Suprapubic skin (tissue), 4 donors: Measurements from ENCODE around the gene MGP. TPM values are rescaled to one million over a fixed set of nuclear protein-coding genes. Genes with fewer than 3 reads are reported as not detected.

ENCODE experiments used
- DNase-seq, 2 donors: peaks; one replicate each; pipeline ENCODE4 v3.0.0-alpha.2; 2019; ENCODE audit warnings: low spot score in 2 of 2
- H3K27ac ChIP-seq: fragments of 200-600 bp; sonication (generic); one replicate; pipeline ENCODE4 v1.5.1; 2019
- H3K27me3 ChIP-seq: fragments of 200-600 bp; sonication (generic); one replicate; pipeline ENCODE4 v1.5.1; 2019
- H3K36me3 ChIP-seq: fragments of 200-600 bp; sonication (generic); one replicate; pipeline ENCODE4 v1.5.1; 2019
- H3K4me1 ChIP-seq: fragments of 200-600 bp; sonication (generic); one replicate; pipeline ENCODE4 v1.5.1; 2019
- H3K4me3 ChIP-seq: fragments of 200-600 bp; sonication (generic); one replicate; pipeline ENCODE4 v1.5.1; 2019; ENCODE audit warnings: mild to moderate bottlenecking
- H3K9me3 ChIP-seq: fragments of 200-600 bp; sonication (generic); one replicate; pipeline ENCODE4 v1.5.1; 2019
- EP300 ChIP-seq: sonication (generic); formaldehyde crosslinking; IDR thresholded peaks from one replicate; pipeline ENCODE4 v1.6.1; 2017; ENCODE audit warnings: antibody characterized with exemption
- POLR2A ChIP-seq, 2 donors: fragments of 450-650 bp; IDR thresholded peaks; one replicate each; pipeline ENCODE4 v1.6.1; 2017; ENCODE audit warnings: antibody characterized with exemption in 2 of 2, mild to moderate bottlenecking in 2 of 2, moderate library complexity in 2 of 2
- POLR2AphosphoS5 ChIP-seq, 3 donors: sonication (generic); formaldehyde crosslinking; IDR thresholded peaks; one replicate each; pipeline ENCODE4 v1.6.1; 2017; ENCODE audit warnings: antibody characterized with exemption in 3 of 3
- WGBS: methylation state at CpG from one replicate; pipeline ENCODE4 v1.1.5; 2018; 5-methylcytosine and 5-hydroxymethylcytosine counted together
- total RNA-seq, 4 donors: library from RNA; depleted of rRNA; stranded (reverse); fragments of >200 nt; gene quantifications; one replicate each; pipeline ENCODE4 v1.1.0, GENCODE V29; 2016
- TF ChIP-seq, protein P1 (sequence below), 2 donors: fragments of 200-600 bp in 1 of 2; fragments of 450-650 bp in 1 of 2; sonication (generic) in 1 of 2; IDR thresholded peaks; one replicate each; pipeline ENCODE4 v1.5.1; 2016 to 2019; ENCODE audit warnings: antibody characterized with exemption in 2 of 2, mild to moderate bottlenecking in 1 of 2, moderate library complexity in 1 of 2

Gene MGP
- total RNA-seq, 4 donors from 2014 or later: 43.5 to 135 (median 58.3) TPM

DNA sequence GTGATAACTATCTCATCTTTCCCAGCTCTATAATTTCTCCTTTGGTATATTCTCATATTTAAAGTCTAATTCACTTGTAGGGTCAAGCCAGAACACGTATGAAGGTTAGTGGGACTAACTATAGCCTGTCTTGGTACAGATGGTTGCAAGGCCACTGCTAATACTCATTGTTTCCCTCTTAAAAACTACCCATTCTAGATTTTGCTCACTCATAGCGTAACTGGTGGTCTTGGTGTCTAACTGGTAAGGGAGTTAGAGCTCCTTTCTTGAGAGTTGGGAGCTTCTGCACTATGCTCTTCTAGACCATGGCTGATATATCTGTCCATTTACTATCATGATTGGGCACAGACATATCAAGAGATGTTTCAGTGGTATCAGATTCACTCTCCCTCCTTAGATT lies 8.8 kb downstream of the MGP start:
- no peaks in the 10 kb centered on the region for H3K27me3 ChIP-seq
- DNase-seq: no peak
- H3K36me3 ChIP-seq: no peaks in the 10 kb centered on the region
- H3K27ac ChIP-seq: no peak overlapping the region
- H3K4me3 ChIP-seq: no peak overlapping the region
- WGBS: 64% methylated on average over 2 of the region's 2 CpGs
- no peaks in the 10 kb centered on the region for H3K9me3 ChIP-seq
- no peaks in the 10 kb centered on the region for H3K4me1 ChIP-seq
- TF ChIP-seq POLR2A (IDR thresholded peaks at IDR 0.05): no peak
- TF ChIP-seq, protein P1, sequence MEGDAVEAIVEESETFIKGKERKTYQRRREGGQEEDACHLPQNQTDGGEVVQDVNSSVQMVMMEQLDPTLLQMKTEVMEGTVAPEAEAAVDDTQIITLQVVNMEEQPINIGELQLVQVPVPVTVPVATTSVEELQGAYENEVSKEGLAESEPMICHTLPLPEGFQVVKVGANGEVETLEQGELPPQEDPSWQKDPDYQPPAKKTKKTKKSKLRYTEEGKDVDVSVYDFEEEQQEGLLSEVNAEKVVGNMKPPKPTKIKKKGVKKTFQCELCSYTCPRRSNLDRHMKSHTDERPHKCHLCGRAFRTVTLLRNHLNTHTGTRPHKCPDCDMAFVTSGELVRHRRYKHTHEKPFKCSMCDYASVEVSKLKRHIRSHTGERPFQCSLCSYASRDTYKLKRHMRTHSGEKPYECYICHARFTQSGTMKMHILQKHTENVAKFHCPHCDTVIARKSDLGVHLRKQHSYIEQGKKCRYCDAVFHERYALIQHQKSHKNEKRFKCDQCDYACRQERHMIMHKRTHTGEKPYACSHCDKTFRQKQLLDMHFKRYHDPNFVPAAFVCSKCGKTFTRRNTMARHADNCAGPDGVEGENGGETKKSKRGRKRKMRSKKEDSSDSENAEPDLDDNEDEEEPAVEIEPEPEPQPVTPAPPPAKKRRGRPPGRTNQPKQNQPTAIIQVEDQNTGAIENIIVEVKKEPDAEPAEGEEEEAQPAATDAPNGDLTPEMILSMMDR (IDR thresholded peaks at IDR 0.05): no peak
- no peak for TF ChIP-seq EP300
- no peak for TF ChIP-seq POLR2AphosphoS5 (IDR thresholded peaks at IDR 0.05)

DNA sequence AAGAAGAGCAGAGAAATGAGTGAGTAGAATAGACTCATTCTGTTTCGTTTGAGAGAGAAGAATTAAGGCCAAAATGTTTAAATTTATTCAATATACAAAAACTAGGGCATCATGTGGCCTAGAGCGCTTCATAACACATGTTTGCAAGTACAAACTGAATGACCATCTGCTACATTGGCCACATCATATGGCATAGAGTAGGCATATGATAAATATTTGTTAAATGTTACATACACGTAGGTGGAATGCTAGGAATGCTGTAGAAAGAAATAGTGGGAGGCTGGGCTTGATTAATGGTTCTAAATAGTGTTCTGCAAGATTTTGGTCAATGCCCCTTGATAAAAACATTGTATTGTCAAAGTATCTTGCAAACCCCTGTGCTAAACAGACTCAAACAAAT lies 10.8 kb downstream of the MGP start:
- Histone ChIP-seq H3K27me3 (no peaks in the 10 kb centered on the region), H3K4me1 (no peaks in the 10 kb centered on the region), H3K36me3 (no peaks in the 10 kb centered on the region), H3K9me3 (no peaks in the 10 kb centered on the region), H3K4me3 (no peak overlapping the region), H3K27ac (no peak overlapping the region)
- TF ChIP-seq POLR2AphosphoS5 (IDR thresholded peaks at IDR 0.05): no peak
- TF ChIP-seq POLR2A (IDR thresholded peaks at IDR 0.05): no peak
- no peak for TF ChIP-seq EP300
- TF ChIP-seq, protein P1 (IDR thresholded peaks at IDR 0.05): no peak
- DNase-seq: no peak
- WGBS: 72% methylated on average over 3 of the region's 3 CpGs

DNA sequence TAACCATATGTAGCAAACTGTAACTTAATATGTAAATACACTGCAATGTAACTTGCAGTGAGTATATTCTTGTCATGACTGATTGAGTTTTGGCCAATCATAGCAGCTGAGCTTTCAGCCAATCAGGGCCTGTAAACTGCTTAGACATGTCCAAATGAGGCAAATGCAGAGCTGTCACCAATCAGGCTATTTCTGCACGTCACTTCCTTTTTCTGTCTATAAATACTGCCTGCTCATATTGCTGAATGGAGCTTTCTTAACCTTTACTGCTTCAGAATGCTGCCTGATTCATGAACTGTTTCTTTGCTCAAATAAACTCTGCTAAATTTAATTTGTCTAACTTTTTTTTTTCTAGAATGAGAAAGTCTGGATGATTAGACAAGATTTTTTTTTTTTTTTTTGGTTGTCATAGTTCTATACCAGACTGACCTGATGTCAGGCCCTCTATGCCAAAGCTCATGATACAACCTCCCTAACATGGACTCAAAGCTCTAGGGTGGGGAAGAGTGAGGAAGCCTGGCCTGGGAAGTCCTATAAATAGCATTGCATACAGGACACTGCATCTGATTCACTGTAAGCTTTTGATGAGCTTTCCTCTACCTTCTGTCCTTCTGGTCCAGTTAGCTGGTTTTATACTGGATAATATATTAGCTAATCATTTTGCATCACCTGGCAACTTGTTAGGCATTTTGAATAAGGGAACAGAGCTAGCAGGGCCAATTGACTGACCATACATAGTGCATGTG lies 12.0 kb downstream of the MGP start:
- H3K4me1 ChIP-seq: no peaks in the 10 kb centered on the region
- H3K9me3 ChIP-seq: no peaks in the 10 kb centered on the region
- no peak for DNase-seq
- WGBS: 70% methylated on average over 1 of the region's 1 CpG
- H3K27me3 ChIP-seq: no peaks in the 10 kb centered on the region
- H3K4me3 ChIP-seq: no peak overlapping the region
- H3K36me3 ChIP-seq: no peaks in the 10 kb centered on the region
- H3K27ac ChIP-seq: no peak overlapping the region
- no peak for TF ChIP-seq POLR2A (IDR thresholded peaks at IDR 0.05)
- TF ChIP-seq POLR2AphosphoS5 (IDR thresholded peaks at IDR 0.05): no peak
- TF ChIP-seq, protein P1 (IDR thresholded peaks at IDR 0.05): no peak
- TF ChIP-seq EP300: no peak

GRCh38 chr12:14871886-14872285 lies 13.8 kb downstream of the MGP start:
- Histone ChIP-seq H3K4me3 (no peak overlapping the region), H3K27ac (no peak overlapping the region), H3K4me1 (no peaks in the 10 kb centered on the region), H3K36me3 (no peaks in the 10 kb centered on the region), H3K27me3 (no peaks in the 10 kb centered on the region), H3K9me3 (no peaks in the 10 kb centered on the region)
- 93% methylated on average over 1 of the region's 1 CpG for WGBS
- DNase-seq: no peak
- TF ChIP-seq POLR2AphosphoS5 (IDR thresholded peaks at IDR 0.05) (no peak), POLR2A (IDR thresholded peaks at IDR 0.05) (no peak)
- TF ChIP-seq, protein P1 (IDR thresholded peaks at IDR 0.05): no peak

DNA sequence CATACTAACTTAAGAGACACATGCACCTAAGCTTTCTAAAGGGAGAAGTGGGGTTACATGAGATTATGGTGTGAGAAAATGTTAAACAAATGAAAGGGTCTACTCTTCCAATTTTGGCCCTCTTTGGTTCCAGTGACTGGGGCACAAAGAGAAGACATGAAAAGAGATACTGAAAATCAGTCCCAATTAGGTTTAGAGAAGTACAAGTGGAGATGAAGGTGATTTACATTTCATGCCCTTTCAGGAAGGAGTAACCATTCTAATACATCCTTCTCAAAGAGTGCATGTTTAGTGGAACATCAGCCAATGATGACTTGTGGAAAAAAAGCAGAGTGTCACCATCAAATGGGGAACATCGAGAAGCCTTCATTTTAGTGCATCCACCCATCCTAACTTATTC lies 14.4 kb downstream of the MGP start:
- TF ChIP-seq POLR2A (IDR thresholded peaks at IDR 0.05) (no peak), EP300 (no peak), POLR2AphosphoS5 (IDR thresholded peaks at IDR 0.05) (no peak)
- TF ChIP-seq, protein P1 (IDR thresholded peaks at IDR 0.05): no peak
- Histone ChIP-seq H3K4me1 (no peaks in the 10 kb centered on the region), H3K4me3 (no peak overlapping the region), H3K36me3 (no peaks in the 10 kb centered on the region), H3K9me3 (no peaks in the 10 kb centered on the region), H3K27me3 (no peaks in the 10 kb centered on the region), H3K27ac (no peak overlapping the region)
- no peak for DNase-seq
- 83% methylated on average over 1 of the region's 1 CpG for WGBS
